ENCODE data around the gene TBL1X.

Gene TBL1X

GRCh38 chrX:9510366-9510765 lies 45.5 kb downstream of the TBL1X start:
- no peak for DNase-seq (ENCODE audit: low read depth, low spot score)
- TF ChIP-seq CTCF (IDR thresholded peaks at IDR 0.05; ENCODE audit: low read depth, low read length), result no peak
- H3K4me3 ChIP-seq (ENCODE audit: low read depth, low read length), result no peak overlapping the region
- in situ Hi-C loops (cut with HindIII; ENCODE audit: low sequenced_read_pairs), result no loop called here

DNA sequence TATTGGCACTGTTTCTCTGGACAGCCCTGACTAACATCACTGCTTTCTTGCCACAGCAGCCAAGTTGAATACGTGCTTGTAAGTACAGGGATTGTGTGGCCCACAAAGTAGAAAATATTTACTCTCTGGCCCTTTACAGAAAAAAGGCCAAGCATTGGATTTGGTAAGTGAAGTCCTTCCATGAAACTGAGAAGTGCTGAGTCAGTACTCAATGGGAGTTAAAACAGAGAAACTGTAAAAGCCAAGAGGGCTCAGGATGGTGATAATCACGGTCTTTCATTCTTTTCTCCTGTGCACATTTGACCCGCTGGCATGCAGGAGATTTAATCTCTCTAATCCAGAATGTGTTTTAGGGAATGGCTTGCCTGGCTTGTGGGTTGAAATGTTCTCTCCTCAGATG lies 46.1 kb downstream of the TBL1X start:
- TF ChIP-seq CTCF (IDR thresholded peaks at IDR 0.05; ENCODE audit: low read depth, low read length), result no peak
- in situ Hi-C loops (cut with HindIII; ENCODE audit: low sequenced_read_pairs), result no loop called here
- no peak for DNase-seq (ENCODE audit: low read depth, low spot score)
- no peak overlapping the region for H3K4me3 ChIP-seq (ENCODE audit: low read depth, low read length)

DNA sequence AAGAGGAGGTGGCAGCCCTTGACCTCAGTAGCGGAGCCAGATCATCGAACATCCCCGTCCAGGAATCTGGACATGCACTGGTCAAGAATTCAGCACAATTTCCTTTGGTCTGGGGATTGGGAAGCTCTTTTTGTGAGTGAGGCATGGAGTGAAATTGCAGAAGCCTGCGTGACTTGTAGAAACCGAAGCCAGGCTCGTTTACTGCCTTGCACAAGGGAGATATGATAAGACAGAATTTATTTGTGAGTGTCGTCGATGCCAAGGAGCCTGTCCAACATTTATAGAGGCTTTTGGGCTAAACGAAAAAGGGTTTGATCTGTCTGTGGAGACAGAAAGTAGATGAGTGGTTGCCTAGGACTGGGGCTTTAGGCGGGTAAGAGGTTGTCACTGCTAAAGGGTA lies 50.6 kb downstream of the TBL1X start:
- DNase-seq (ENCODE audit: low read depth, low spot score), result no peak
- in situ Hi-C loops (cut with HindIII; ENCODE audit: low sequenced_read_pairs), result no loop called here
- no peak overlapping the region for H3K4me3 ChIP-seq (ENCODE audit: low read depth, low read length)
- TF ChIP-seq CTCF (IDR thresholded peaks at IDR 0.05; ENCODE audit: low read depth, low read length), result no peak

DNA sequence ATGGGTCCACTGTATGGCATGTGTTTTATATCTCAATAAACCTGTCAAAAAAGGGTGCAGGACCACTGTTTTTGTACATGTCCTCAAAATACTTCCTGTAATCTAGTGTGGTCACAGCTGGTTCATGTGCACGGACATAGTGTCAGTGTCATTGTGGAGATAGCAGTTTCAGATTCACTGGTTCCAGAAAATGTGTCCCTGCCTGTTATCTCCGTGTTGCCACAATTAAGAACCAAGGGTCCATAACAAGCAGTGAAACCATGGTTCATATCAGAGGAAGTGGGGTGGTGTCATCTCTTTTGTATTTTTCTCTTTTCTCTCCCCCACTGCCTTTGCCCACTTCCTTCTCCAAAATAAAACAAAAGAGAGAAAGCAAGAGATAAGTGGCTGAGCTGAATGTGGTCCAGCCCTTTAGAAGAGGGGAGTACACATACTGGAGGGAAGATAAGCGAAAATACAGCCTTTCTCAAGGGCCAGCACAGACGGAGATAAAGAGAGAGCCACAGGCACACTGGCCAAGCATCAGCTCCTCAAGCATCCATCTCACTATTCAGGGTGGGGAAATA lies 51.2 kb downstream of the TBL1X start:
- TF ChIP-seq CTCF (IDR thresholded peaks at IDR 0.05; ENCODE audit: low read depth, low read length), result no peak
- no peak for DNase-seq (ENCODE audit: low read depth, low spot score)
- H3K4me3 ChIP-seq (ENCODE audit: low read depth, low read length), result no peak overlapping the region
- in situ Hi-C loops (cut with HindIII; ENCODE audit: low sequenced_read_pairs), result no loop called here

DNA sequence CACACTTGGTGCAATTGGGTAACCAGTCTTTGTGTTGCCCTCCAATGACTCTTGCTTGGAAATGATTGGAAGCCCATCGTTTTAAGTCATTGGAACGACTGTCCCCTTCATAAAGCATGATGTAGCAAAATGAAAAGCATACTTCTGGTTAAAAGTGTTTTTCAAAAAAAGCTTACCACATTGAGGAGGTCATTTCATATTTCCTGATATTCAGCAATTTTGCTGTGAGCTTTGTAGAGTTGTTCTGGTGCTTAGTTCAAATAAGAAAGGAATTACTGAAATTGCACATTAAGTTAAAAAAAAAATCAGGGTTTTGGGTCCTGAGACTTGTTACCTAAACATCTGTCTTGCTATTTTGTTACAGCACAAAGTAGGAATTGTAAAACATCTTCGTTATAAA lies 51.8 kb downstream of the TBL1X start:
- in situ Hi-C loops (cut with HindIII; ENCODE audit: low sequenced_read_pairs), result no loop called here
- DNase-seq (ENCODE audit: low read depth, low spot score), result no peak
- H3K4me3 ChIP-seq (ENCODE audit: low read depth, low read length), result no peak overlapping the region
- TF ChIP-seq CTCF (IDR thresholded peaks at IDR 0.05; ENCODE audit: low read depth, low read length), result no peak

- in situ Hi-C loops (cut with HindIII; ENCODE audit: low sequenced_read_pairs), result no loop called here
- DNase-seq (ENCODE audit: low read depth, low spot score), result no peak
- no peak for TF ChIP-seq CTCF (IDR thresholded peaks at IDR 0.05; ENCODE audit: low read depth, low read length)
- H3K4me3 ChIP-seq (ENCODE audit: low read depth, low read length), result no peak overlapping the region
These were observed 53.2 kb downstream of the TBL1X start for GRCh38 chrX:9518051-9518450.

DNA sequence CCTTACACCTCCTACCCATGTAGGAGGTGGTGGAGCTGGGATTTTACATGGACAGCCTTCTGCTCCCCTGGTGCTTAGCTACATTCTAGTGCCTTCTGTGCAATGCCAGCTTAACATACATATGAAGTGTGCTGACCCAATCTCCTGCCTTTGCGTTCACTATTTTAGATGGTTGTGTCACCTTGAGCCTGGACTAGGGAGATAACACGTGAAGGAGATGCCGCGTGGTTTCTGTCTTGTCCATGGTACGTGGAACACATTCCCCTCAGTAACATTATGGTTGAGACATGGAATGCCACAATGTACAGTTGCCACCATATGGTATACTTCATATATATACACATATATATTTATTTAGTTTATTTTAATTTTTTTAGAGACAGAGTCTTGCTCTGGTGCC lies 54.0 kb downstream of the TBL1X start:
- no peak for DNase-seq (ENCODE audit: low read depth, low spot score)
- no peak overlapping the region for H3K4me3 ChIP-seq (ENCODE audit: low read depth, low read length)
- in situ Hi-C loops (cut with HindIII; ENCODE audit: low sequenced_read_pairs), result no loop called here
- TF ChIP-seq CTCF (IDR thresholded peaks at IDR 0.05; ENCODE audit: low read depth, low read length), result no peak

Data from astrocyte of the spinal cord (primary cell).